ENCODE data around the gene CCDC136. TPM values are rescaled to one million over a fixed set of nuclear protein-coding genes. Genes with fewer than 3 reads are reported as not detected.

CCDC136 gene
- total RNA-seq, 1 experiment from 2014 or later: 11.1 TPM

DNA sequence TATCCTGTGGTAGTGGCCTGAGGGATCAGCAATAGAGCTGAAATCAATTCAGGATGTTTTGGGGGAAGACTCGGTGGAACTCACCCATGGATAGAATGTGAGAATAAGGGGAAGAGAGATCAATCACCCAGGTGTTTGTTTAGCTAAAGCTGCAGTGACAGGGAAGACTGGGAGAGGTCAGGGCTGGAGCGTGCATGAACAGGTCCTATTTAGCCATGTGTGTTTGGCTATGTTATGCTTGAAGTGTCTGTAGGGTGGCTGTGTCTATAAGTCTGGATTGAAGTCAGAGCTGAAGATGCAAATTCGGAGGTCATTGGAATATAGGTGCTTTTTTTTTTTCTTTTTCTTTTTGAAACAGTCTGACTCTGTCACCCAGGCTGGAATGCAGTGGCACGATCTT lies 75.5 kb downstream of the CCDC136 start:
- H4K20me1 ChIP-seq (ENCODE audit: insufficient read depth): no peaks in the 10 kb centered on the region
- no peak overlapping the region for H2AFZ ChIP-seq (ENCODE audit: low read depth, low read length, poor library complexity, severe bottlenecking)
- H3K9ac ChIP-seq (ENCODE audit: low read length): no peak overlapping the region
- ChIA-PET CTCF (interaction anchor here (1.2 kb wide), 1 partner anchor 440 kb away, joined by 4 read pairs; no protein-coding TSS in a partner anchor), POLR2A (no interaction called here), RAD21 (ENCODE audit: low non-redundant PET in 1 of 2, low total read pairs in 2 of 2, uncharacterized antibody in 2 of 2, unreplicated experiment in 2 of 2) (no interaction called here)
- no peak for DNase-seq (ENCODE audit: low read depth, low spot score)
- no peaks in the 10 kb centered on the region for H3K9me2 ChIP-seq (ENCODE audit: insufficient read depth)
- H3K4me1 ChIP-seq (ENCODE audit: control insufficient read depth in 1 of 2, insufficient read depth in 2 of 2, low read length in 2 of 2): peaks cover 23 to 55% of the 10 kb centered on the region in 2 experiments
- H3K79me2 ChIP-seq (ENCODE audit: insufficient read depth, low read length): peaks cover 23% of the 10 kb centered on the region
- intact Hi-C loops (cut with micrococcal nuclease): no loop called here
- ATAC-seq: no peak
- H3K36me3 ChIP-seq (ENCODE audit: control insufficient read depth in 1 of 2, insufficient read depth in 2 of 2, low read length in 2 of 2): peaks cover 3 to 7% of the 10 kb centered on the region in 2 experiments; a peak in 2 of 4 replicates
- TF ChIP-seq POLR2AphosphoS5 (IDR thresholded peaks at IDR 0.05; ENCODE audit: low read depth, low read length): 0 out of 2 replicates have a peak, but pooled peaks have one; percentile 9
- TF ChIP-seq FOSL1 (IDR thresholded peaks at IDR 0.05; ENCODE audit: low read depth): no peak
- no peaks in the 10 kb centered on the region for H3K27me3 ChIP-seq (ENCODE audit: insufficient read depth, low read length)
- H3K4me2 ChIP-seq (ENCODE audit: low read length): no peak overlapping the region
- H3K27ac ChIP-seq (ENCODE audit: low read depth, low read length): no peak overlapping the region
- no TSS peak for BruUV-seq (replicated peaks)
- H3K4me3 ChIP-seq (replicated peaks in 1 of 2; ENCODE audit: low read depth in 1 of 2, low read length in 2 of 2): no peak overlapping the region
- no peaks in the 10 kb centered on the region for H3K9me3 ChIP-seq (ENCODE audit: control insufficient read depth in 1 of 2, insufficient read depth in 1 of 2, low read depth in 1 of 2, low read length in 2 of 2)

DNA sequence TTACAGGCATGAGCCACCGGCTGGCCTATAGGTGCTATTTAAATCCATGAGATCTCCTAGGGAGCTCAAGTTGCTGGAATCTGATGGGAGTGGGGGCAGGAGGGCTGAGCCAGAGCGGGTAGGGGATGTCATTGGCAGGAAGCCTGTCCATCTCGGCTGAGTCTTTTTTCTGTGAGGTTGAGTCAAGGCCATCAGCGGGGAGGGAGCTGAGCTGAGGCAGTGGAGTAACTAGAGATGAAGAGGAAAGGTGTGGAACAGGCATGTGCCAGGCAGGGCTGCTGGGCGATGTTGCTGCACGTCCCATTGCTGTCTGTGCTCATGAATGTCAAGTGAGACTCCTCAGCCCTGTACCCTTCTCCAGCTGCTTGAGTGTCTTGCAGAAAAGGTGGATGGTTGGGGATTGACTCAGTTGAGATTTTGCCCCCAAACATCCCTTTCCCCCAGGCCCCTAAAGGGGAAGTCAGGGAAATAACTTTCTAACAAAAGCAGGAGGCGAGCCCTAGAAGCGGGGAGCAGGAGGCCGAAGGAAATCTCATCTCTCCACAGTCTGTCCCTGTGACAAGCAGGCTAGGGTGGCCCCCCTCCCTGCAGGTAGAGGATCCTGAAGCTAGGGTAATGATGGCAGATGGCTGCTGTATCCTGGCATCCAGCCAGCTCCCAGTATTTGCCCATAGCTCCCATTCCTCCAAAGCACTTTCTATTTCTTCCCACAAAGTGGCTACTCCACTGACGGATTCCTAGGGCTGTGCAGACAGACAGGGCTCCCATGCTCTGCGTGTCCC lies 76.3 kb downstream of the CCDC136 start:
- H3K79me2 ChIP-seq (ENCODE audit: insufficient read depth, low read length): peaks cover 22% of the 10 kb centered on the region
- H3K9me2 ChIP-seq (ENCODE audit: insufficient read depth): no peaks in the 10 kb centered on the region
- ChIA-PET RAD21 (ENCODE audit: low non-redundant PET in 1 of 2, low total read pairs in 2 of 2, uncharacterized antibody in 2 of 2, unreplicated experiment in 2 of 2) (no interaction called here), POLR2A (no interaction called here), CTCF (interaction anchor here (1.2 kb wide), 1 partner anchor 441 kb away, joined by 4 read pairs; no protein-coding TSS in a partner anchor)
- no peaks in the 10 kb centered on the region for H3K9me3 ChIP-seq (ENCODE audit: control insufficient read depth in 1 of 2, insufficient read depth in 1 of 2, low read depth in 1 of 2, low read length in 2 of 2)
- ATAC-seq: no peak
- no peak for TF ChIP-seq ZFX (IDR thresholded peaks at IDR 0.05)
- no peak for TF ChIP-seq EZH2 (IDR thresholded peaks at IDR 0.05)
- no peak for TF ChIP-seq SRF (IDR thresholded peaks at IDR 0.05; ENCODE audit: low read depth)
- TF ChIP-seq ZNF274 (IDR thresholded peaks at IDR 0.05; ENCODE audit: low read depth, low read length): no peak
- peaks cover 3 to 7% of the 10 kb centered on the region in 2 experiments; a peak in 2 of 4 replicates for H3K36me3 ChIP-seq (ENCODE audit: control insufficient read depth in 1 of 2, insufficient read depth in 2 of 2, low read length in 2 of 2)
- H3K4me3 ChIP-seq (replicated peaks in 1 of 2; ENCODE audit: low read depth in 1 of 2, low read length in 2 of 2): peak overlapping the region in 1 of 2 experiments; percentile 66; a peak in 1 of 4 replicates
- H2AFZ ChIP-seq (ENCODE audit: low read depth, low read length, poor library complexity, severe bottlenecking): no peak overlapping the region
- H3K27me3 ChIP-seq (ENCODE audit: insufficient read depth, low read length): no peaks in the 10 kb centered on the region
- no TSS peak for BruUV-seq (replicated peaks)
- peak overlapping the region; percentile 63; the same call in 1 of the 2 replicates for H3K9ac ChIP-seq (ENCODE audit: low read length)
- no peak overlapping the region; the same call in 1 of the 2 replicates for H3K27ac ChIP-seq (ENCODE audit: low read depth, low read length)
- DNase-seq (ENCODE audit: low read depth, low spot score): no peak
- intact Hi-C loops (cut with micrococcal nuclease): no loop called here
- H4K20me1 ChIP-seq (ENCODE audit: insufficient read depth): no peaks in the 10 kb centered on the region
- peaks cover 31 to 61% of the 10 kb centered on the region in 2 experiments for H3K4me1 ChIP-seq (ENCODE audit: control insufficient read depth in 1 of 2, insufficient read depth in 2 of 2, low read length in 2 of 2)
- peak overlapping the region; percentile 98 for H3K4me2 ChIP-seq (ENCODE audit: low read length)
